Large intestine (tissue), 3 donors: ENCODE measurements around the gene CNTN4. TPM values are rescaled to one million over a fixed set of nuclear protein-coding genes. Genes with fewer than 3 reads are reported as not detected.
A peak's percentile ranks its signal among the peaks of the same experiment; 100 is the strongest.

Source experiments
- DNase-seq, 2 donors: peaks; one replicate each; pipeline versions ENCODE4 v3.0.0 to v3.0.0-alpha.2; 2013
- H3K27ac ChIP-seq: one replicate; pipeline ENCODE4 v1.5.1; 2013; ENCODE audit warnings: low read length
- H3K27me3 ChIP-seq: 2 replicates; pipeline ENCODE4 v1.6.1; 2013; ENCODE audit warnings: low read length; ENCODE audit not compliant: control insufficient read depth, insufficient read depth
- H3K36me3 ChIP-seq: 2 replicates; pipeline ENCODE4 v1.6.1; 2013; ENCODE audit warnings: low read length; ENCODE audit not compliant: control insufficient read depth, insufficient read depth
- H3K4me1 ChIP-seq: one replicate; pipeline ENCODE4 v1.6.1; 2013; ENCODE audit warnings: low read length; ENCODE audit not compliant: control insufficient read depth, insufficient read depth
- H3K4me3 ChIP-seq: one replicate; pipeline ENCODE4 v1.5.1; 2013; ENCODE audit warnings: low read length
- H3K9me3 ChIP-seq: one replicate; pipeline ENCODE4 v1.6.1; 2013; ENCODE audit warnings: mild to moderate bottlenecking, low read depth, low read length, moderate library complexity; ENCODE audit not compliant: control insufficient read depth
- WGBS: methylation state at CpG from one replicate; pipeline ENCODE4 v1.1.5; 2013; ENCODE audit warnings: low lambda C conversion rate; ENCODE audit not compliant: insufficient coverage; 5-methylcytosine and 5-hydroxymethylcytosine counted together
- polyA plus RNA-seq: library from polyadenylated mRNA; unstranded; fragments of 120-200 nt; gene quantifications from one replicate; pipeline ENCODE4 v1.2.1, GENCODE V29; 2013

The CNTN4 gene
- polyA plus RNA-seq, 1 donor = 9.3 TPM

GRCh38 chr3:2096216-2096615, 2.5 kb upstream of the CNTN4 start:
- WGBS = no CpG with 5 or more reads among the region's 7 CpGs
- Histone ChIP-seq H3K4me3 (no peak overlapping the region), H3K27ac (no peak overlapping the region), H3K27me3 (peaks cover 52% of the 10 kb centered on the region), H3K36me3 (no peaks in the 10 kb centered on the region), H3K9me3 (peaks cover 6% of the 10 kb centered on the region), H3K4me1 (peaks cover 9% of the 10 kb centered on the region)
- no peak for DNase-seq

DNA sequence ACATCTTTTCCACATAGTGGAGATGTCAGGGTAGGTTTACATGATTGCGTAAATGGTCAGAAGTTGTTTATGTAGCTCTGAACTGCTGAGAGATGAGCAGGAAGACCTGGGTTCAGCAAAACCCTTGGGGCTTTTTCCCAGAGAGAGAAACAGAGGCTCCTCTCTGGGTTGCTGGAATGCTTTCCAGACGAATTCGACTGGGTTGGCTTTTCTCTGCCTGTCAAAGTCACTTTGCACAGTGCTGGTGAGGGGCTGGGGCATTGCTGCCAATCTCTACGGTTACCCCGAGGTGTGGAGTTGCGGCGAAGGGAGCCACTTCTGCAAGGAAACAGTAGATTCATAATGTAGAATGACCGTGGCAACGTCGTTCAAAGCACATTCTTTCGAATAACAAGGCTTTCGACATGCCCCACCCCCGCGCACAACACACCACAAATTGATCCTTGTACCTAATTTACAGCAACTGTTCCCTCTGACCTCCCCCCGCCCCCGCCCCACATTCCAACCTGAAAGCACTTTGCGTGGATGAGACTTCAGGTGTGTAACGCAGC, 950 bp upstream of the CNTN4 start:
- WGBS = no CpG with 5 or more reads among the region's 18 CpGs
- no peak overlapping the region for H3K27ac ChIP-seq
- H3K4me3 ChIP-seq = peak overlapping the region; percentile 56
- H3K9me3 ChIP-seq = peaks cover 6% of the 10 kb centered on the region
- DNase-seq = peak; percentile 9 to 43
- peaks cover 55% of the 10 kb centered on the region for H3K27me3 ChIP-seq
- peaks cover 9% of the 10 kb centered on the region for H3K4me1 ChIP-seq
- no peaks in the 10 kb centered on the region for H3K36me3 ChIP-seq

- WGBS = no CpG with 5 or more reads among the region's 58 CpGs
Observed at GRCh38 chr3:2099028-2099671, 484 bp downstream of the CNTN4 start.

GRCh38 chr3:2099779-2100191, 1.1 kb downstream of the CNTN4 start:
- H3K27ac ChIP-seq = no peak overlapping the region
- peak overlapping the region; percentile 43 for H3K4me3 ChIP-seq
- H3K4me1 ChIP-seq = peaks cover 9% of the 10 kb centered on the region
- no peaks in the 10 kb centered on the region for H3K36me3 ChIP-seq
- peaks cover 55% of the 10 kb centered on the region for H3K27me3 ChIP-seq
- DNase-seq = peak in 1 of 2 donors; percentile 16
- H3K9me3 ChIP-seq = peaks cover 6% of the 10 kb centered on the region
- WGBS = no CpG with 5 or more reads among the region's 26 CpGs

More at GRCh38 chr3:2099028-2099671, 484 bp downstream of the CNTN4 start:
- H3K27me3 ChIP-seq = peaks cover 55% of the 10 kb centered on the region
- H3K9me3 ChIP-seq = peaks cover 6% of the 10 kb centered on the region
- peak; percentile 9 to 52 for DNase-seq
- H3K36me3 ChIP-seq = no peaks in the 10 kb centered on the region
- H3K27ac ChIP-seq = no peak overlapping the region
- peak overlapping the region; percentile 43 for H3K4me3 ChIP-seq
- peaks cover 9% of the 10 kb centered on the region for H3K4me1 ChIP-seq

GRCh38 chr3:2106438-2106837, 7.8 kb downstream of the CNTN4 start:
- Histone ChIP-seq H3K4me3 (no peak overlapping the region), H3K4me1 (no peaks in the 10 kb centered on the region), H3K27ac (no peak overlapping the region), H3K36me3 (no peaks in the 10 kb centered on the region), H3K27me3 (peaks cover 3% of the 10 kb centered on the region), H3K9me3 (no peaks in the 10 kb centered on the region)
- no CpG with 5 or more reads among the region's 6 CpGs for WGBS
- DNase-seq = no peak

- Histone ChIP-seq H3K9me3 (no peaks in the 10 kb centered on the region), H3K36me3 (no peaks in the 10 kb centered on the region), H3K4me3 (no peak overlapping the region), H3K27me3 (no peaks in the 10 kb centered on the region), H3K4me1 (no peaks in the 10 kb centered on the region), H3K27ac (no peak overlapping the region)
- no CpG with 5 or more reads among the region's 2 CpGs for WGBS
- no peak for DNase-seq
Observed at GRCh38 chr3:2110597-2111117, 12.0 kb downstream of the CNTN4 start.

GRCh38 chr3:2114617-2115275, 16.1 kb downstream of the CNTN4 start:
- H3K27me3 ChIP-seq = no peaks in the 10 kb centered on the region
- no peaks in the 10 kb centered on the region for H3K4me1 ChIP-seq
- DNase-seq = no peak
- no CpG with 5 or more reads among the region's 3 CpGs for WGBS
- H3K4me3 ChIP-seq = no peak overlapping the region
- H3K9me3 ChIP-seq = no peaks in the 10 kb centered on the region
- no peak overlapping the region for H3K27ac ChIP-seq
- no peaks in the 10 kb centered on the region for H3K36me3 ChIP-seq

GRCh38 chr3:2130726-2131125, 32.1 kb downstream of the CNTN4 start:
- no CpG with 5 or more reads among the region's 2 CpGs for WGBS
- no peak for DNase-seq
- Histone ChIP-seq H3K4me1 (peaks cover 6% of the 10 kb centered on the region), H3K27me3 (no peaks in the 10 kb centered on the region), H3K36me3 (no peaks in the 10 kb centered on the region), H3K27ac (no peak overlapping the region), H3K9me3 (no peaks in the 10 kb centered on the region), H3K4me3 (no peak overlapping the region)

GRCh38 chr3:2133146-2133545, 34.5 kb downstream of the CNTN4 start:
- peak; percentile 56 to 79 for DNase-seq
- no peak overlapping the region for H3K27ac ChIP-seq
- no peaks in the 10 kb centered on the region for H3K9me3 ChIP-seq
- no peak overlapping the region for H3K4me3 ChIP-seq
- H3K36me3 ChIP-seq = no peaks in the 10 kb centered on the region
- peaks cover 6% of the 10 kb centered on the region for H3K4me1 ChIP-seq
- H3K27me3 ChIP-seq = peaks cover 12% of the 10 kb centered on the region

DNA sequence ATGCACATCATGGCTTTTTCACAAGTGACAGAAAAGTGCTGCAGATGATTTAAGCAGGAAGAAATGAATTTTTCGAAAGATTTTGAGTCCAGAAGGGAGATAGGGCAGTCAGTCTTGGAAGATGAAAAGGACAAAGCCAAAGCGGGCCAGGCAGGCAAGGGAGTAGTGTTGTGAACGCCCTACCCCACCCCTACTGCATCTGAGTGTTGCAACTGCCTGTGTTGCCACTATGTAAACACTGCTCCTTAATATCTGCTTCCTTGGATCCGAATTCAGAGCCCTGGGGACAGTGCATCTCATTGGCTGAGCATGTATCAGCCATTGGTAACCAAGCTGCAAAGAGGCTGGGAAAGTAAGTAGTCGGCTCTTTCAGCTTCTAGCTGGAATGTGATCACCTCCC, 39.0 kb downstream of the CNTN4 start:
- Histone ChIP-seq H3K4me1 (peaks cover 11% of the 10 kb centered on the region), H3K36me3 (no peaks in the 10 kb centered on the region), H3K27ac (no peak overlapping the region), H3K4me3 (no peak overlapping the region), H3K27me3 (peaks cover 23% of the 10 kb centered on the region), H3K9me3 (no peaks in the 10 kb centered on the region)
- no peak for DNase-seq
- 80% methylated on average over 1 of the region's 5 CpGs for WGBS
